Peyer's patch (tissue), 4 donors: ENCODE results near the gene POLD1. TPM values are rescaled to one million over a fixed set of nuclear protein-coding genes. Genes with fewer than 3 reads are reported as not detected.
"Not testable (repeated sequence)": the region's sequence is repeated elsewhere in the genome, so short reads cannot be mapped to it uniquely, and the experiment has no call there.

Experiments used
- DNase-seq, 3 donors: peaks; one replicate each; pipeline ENCODE4 v3.0.0-alpha.2; 2017 to 2019
- H3K27ac ChIP-seq, 4 donors: fragments of 200-600 bp; sonication (generic); one replicate each; pipeline ENCODE4 v1.5.1; 2016 to 2019
- H3K27me3 ChIP-seq, 2 donors: fragments of 200-600 bp; sonication (generic); one replicate each; pipeline ENCODE4 v1.5.1; 2019
- H3K36me3 ChIP-seq, 3 donors: fragments of 200-600 bp; sonication (generic); one replicate each; pipeline ENCODE4 v1.5.1; 2016 to 2019
- H3K4me1 ChIP-seq, 4 donors: fragments of 200-600 bp; sonication (generic); one replicate each; pipeline ENCODE4 v1.5.1; 2016 to 2019
- H3K4me3 ChIP-seq, 4 donors: fragments of 200-600 bp; sonication (generic); 1 replicate in 3 of 4; 2 replicates in 1 of 4; pipeline ENCODE4 v1.5.1; 2016 to 2019; ENCODE audit warnings: mild to moderate bottlenecking in 1 of 4
- H3K9me3 ChIP-seq, 4 donors: fragments of 200-600 bp; sonication (generic); one replicate each; pipeline ENCODE4 v1.5.1; 2016 to 2019; ENCODE audit warnings: mild to moderate bottlenecking in 1 of 4
- POLR2A ChIP-seq, 2 donors: fragments of 450-650 bp; IDR thresholded peaks; one replicate each; pipeline ENCODE4 v1.5.1; 2017; ENCODE audit warnings: antibody characterized with exemption in 2 of 2, mild to moderate bottlenecking in 2 of 2, moderate library complexity in 2 of 2
- total RNA-seq, 4 donors: library from RNA; depleted of rRNA; stranded (reverse); fragments of >200 nt; gene quantifications; one replicate each; pipeline ENCODE4 v1.1.0, GENCODE V29; 2016
- TF ChIP-seq, protein P1 (sequence below), 6 experiments: fragments of 450-650 bp in 4 of 6; fragments of 200-600 bp in 2 of 6; sonication (generic) in 1 of 6; IDR thresholded peaks; one replicate each; pipeline ENCODE4 v1.5.1; 2017 to 2019; ENCODE audit warnings: antibody characterized with exemption in 6 of 6, mild to moderate bottlenecking in 3 of 6, moderate library complexity in 1 of 6

POLD1 gene
- 10 to 100 TPM; 14.9 to 90.0 (median 27.3) TPM for total RNA-seq

DNA sequence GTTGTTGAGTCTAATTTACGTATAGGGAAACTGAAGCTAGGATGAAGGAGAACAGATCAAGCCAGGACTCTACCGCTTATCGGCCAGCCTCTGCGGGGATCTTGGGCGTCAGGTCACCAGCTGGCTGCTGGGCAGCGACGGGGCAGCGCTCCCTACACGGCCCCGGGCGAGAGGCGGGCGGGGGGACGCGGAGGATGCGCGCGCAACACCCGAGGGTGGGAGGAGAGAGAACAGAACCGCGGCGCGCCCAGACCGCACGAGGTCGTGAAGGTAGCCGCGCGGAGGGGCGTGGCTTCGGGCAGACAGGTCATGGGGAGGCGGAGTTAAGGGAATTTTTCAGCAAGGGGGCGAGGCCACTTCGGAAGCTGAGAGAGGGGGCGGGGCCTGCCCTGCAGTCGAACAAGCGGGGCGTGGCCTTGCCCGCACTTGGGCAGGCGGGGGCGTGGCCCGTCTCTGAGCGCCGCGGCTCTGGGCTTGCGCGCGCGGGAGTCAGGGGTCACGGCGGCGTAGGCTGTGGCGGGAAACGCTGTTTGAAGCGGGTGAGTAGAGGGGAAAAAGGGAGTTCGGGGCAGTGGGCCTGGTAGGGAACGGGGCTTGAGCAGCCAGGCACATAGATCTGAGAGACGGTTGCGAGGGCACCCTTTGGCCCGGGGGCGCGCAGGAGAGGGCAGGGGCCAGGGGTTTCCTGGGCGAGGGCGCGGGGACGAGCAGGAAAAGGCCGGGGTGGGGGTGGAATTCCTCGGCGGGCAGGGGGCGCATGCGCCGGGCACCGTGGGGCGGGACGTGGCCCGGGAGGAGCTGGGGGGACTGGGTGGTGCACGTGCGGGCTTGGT lies at the start of gene POLD1:
Gene POLD1 (plus strand): TSS at position 496 of the 833 bp plus-strand sequence. CDS start 14,505 bp downstream, outside the sequence.
- Histone ChIP-seq H3K9me3 (no peaks in the 10 kb centered on the region), H3K27ac (peak within 1 kb of the TSS; percentile 73 to 89 (median 80)), H3K4me1 (peaks cover 0 to 15% (median 7%) of the 10 kb centered on the region in 4 donors), H3K4me3 (peak within 1 kb of the TSS; percentile 55 to 81 (median 62)), H3K27me3 (no peaks in the 10 kb centered on the region), H3K36me3 (peaks cover 0 to 36% (median 0%) of the 10 kb centered on the region in 3 donors)
- peak; percentile 99 to 100 (median 100) for DNase-seq
- TF ChIP-seq, protein P1, sequence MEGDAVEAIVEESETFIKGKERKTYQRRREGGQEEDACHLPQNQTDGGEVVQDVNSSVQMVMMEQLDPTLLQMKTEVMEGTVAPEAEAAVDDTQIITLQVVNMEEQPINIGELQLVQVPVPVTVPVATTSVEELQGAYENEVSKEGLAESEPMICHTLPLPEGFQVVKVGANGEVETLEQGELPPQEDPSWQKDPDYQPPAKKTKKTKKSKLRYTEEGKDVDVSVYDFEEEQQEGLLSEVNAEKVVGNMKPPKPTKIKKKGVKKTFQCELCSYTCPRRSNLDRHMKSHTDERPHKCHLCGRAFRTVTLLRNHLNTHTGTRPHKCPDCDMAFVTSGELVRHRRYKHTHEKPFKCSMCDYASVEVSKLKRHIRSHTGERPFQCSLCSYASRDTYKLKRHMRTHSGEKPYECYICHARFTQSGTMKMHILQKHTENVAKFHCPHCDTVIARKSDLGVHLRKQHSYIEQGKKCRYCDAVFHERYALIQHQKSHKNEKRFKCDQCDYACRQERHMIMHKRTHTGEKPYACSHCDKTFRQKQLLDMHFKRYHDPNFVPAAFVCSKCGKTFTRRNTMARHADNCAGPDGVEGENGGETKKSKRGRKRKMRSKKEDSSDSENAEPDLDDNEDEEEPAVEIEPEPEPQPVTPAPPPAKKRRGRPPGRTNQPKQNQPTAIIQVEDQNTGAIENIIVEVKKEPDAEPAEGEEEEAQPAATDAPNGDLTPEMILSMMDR (IDR thresholded peaks at IDR 0.05) = no peak
- TF ChIP-seq POLR2A (IDR thresholded peaks at IDR 0.05) = peak; percentile 22 to 39

DNA sequence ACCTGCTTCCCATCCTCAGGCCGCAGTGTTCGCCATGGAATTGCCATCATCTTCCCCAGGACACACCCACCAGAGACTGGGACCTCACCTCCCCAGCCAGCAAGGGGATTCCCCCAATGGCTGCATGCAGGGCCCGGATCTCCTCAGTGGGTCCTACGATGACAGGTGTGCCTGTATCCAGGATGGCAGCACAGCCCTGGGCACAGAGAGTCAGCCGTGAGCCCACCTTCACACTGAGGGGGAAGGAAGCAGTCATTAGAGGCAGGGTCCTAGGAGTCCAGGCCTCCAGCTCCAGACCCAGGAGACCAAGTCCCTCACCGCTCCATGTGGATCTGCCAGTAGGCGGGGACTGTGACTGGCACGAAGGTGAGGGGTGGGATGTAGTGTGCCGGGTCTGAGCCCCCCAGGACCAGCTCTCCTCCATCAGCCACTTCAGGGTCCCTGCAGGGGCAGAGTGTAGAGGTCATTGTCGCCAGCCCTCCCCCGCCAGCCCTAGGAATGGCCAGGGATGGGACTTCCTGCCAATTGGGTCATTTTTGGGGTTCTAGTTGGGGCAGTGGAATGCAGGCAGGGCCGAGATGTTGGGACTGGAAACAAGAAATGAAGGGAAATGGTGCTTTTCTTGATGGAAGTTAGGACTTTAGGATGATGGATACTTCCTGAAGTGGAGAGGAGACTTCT lies 49.3 kb upstream of the POLD1 start:
- H3K36me3 ChIP-seq = no peaks in the 10 kb centered on the region
- H3K27ac ChIP-seq = peak overlapping the region in 1 of 4 donors; percentile 17
- peak in 1 of 3 donors; percentile 35 for DNase-seq
- no peak overlapping the region for H3K4me3 ChIP-seq
- TF ChIP-seq, protein P1 (IDR thresholded peaks at IDR 0.05) = no peak
- TF ChIP-seq POLR2A (IDR thresholded peaks at IDR 0.05) = no peak
- H3K9me3 ChIP-seq = no peaks in the 10 kb centered on the region
- H3K27me3 ChIP-seq = peaks cover 0 to 25% of the 10 kb centered on the region in 2 donors
- peaks cover 0 to 35% (median 14%) of the 10 kb centered on the region in 4 donors for H3K4me1 ChIP-seq

DNA sequence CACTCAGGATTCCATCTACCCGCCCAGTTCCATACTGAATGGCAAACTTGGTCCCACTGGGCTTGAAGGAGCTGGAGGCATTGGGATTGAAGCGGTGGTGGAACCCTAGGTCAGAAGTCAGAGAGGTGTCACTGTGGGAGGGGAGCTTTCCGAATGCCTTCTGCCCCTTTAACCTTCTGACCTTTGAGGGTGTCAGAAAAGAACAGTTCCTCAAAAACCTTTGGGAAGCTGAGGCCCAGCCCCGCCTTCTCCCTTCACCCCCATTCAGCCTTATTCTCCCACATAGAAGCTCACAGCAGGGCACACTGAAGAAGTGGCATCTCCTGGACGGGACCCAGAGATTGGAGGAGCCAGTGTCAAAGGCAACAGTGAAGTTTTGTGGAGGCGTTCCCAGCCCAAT lies 47.1 kb upstream of the POLD1 start:
- H3K4me1 ChIP-seq = peaks cover 0 to 19% (median 11%) of the 10 kb centered on the region in 4 donors
- H3K4me3 ChIP-seq = not testable (repeated sequence)

DNA sequence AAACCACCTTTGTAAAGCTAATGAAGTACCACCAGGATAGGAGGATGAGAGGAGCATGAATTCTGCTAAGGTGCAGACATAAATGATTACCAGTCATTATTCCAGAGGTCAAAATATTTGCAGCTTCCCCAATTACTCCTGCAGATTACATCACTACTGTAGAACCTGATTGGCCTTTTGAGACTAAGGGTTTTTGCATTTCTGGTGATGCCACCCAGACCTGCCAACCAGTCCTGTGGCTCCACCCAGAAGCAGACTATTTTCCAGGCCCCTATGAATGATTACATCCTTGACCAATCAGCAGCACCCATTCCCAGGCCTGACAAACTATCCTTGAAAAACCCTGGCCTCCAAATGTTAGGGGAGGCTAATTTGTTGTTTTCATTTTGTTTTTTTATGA lies 43.8 kb upstream of the POLD1 start:
- no peak for DNase-seq
- Histone ChIP-seq H3K4me3 (peak overlapping the region in 1 of 4 donors; percentile 24), H3K4me1 (no peaks in the 10 kb centered on the region), H3K36me3 (no peaks in the 10 kb centered on the region), H3K27ac (peak overlapping the region in 1 of 4 donors; percentile 83), H3K9me3 (no peaks in the 10 kb centered on the region), H3K27me3 (no peaks in the 10 kb centered on the region)
- TF ChIP-seq, protein P1 (IDR thresholded peaks at IDR 0.05) = no peak
- no peak for TF ChIP-seq POLR2A (IDR thresholded peaks at IDR 0.05)

More for the DNA sequence above, 47.1 kb upstream of the POLD1 start:
- not testable (repeated sequence) for H3K36me3 ChIP-seq, H3K9me3 ChIP-seq, H3K27ac ChIP-seq, DNase-seq
- H3K27me3 ChIP-seq = peaks cover 0 to 11% of the 10 kb centered on the region in 2 donors

DNA sequence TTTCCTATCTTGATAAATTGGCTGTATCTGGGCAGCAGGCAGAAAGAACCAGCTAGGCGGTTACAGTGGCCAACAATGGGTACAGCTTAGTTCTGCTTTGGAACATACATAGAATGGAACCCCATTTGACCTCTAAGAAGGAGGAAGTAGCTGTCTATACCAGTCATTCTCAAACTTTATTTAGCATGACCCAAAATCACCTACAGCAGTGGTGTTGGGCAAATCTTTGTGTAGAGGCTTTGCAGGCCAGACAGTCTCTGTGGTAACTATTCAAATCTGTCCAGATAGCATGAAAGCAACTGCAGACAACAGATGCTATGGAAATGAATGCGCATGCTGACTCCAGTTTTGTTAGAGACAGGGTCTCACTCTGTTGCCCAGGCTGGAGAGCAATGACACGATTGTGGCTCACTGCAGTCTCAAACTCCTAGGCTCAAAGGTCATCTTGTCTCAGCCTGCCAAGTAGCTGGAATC lies 43.0 kb upstream of the POLD1 start:
- Histone ChIP-seq H3K9me3 (no peaks in the 10 kb centered on the region), H3K4me1 (no peaks in the 10 kb centered on the region), H3K36me3 (no peaks in the 10 kb centered on the region), H3K27me3 (no peaks in the 10 kb centered on the region), H3K27ac (peak overlapping the region in 1 of 4 donors; percentile 83), H3K4me3 (peak overlapping the region in 1 of 4 donors; percentile 24)
- TF ChIP-seq POLR2A (IDR thresholded peaks at IDR 0.05) = no peak
- TF ChIP-seq, protein P1 (IDR thresholded peaks at IDR 0.05) = no peak
- DNase-seq = peak in 1 of 3 donors; percentile 47
